Neuronal stem cell (in vitro differentiated cells): ENCODE results near the gene CARMIL1.

Source experiments
- DNase-seq: peaks from one replicate; pipeline ENCODE4 v3.0.0-alpha.2; 2013; ENCODE audit warnings: low spot score
- H2AFZ ChIP-seq: one replicate; pipeline ENCODE4 v1.6.1; 2013; ENCODE audit warnings: mild to moderate bottlenecking, low read length, inconsistent platforms
- H2AK5ac ChIP-seq: 2 replicates; pipeline ENCODE4 v1.6.1; 2013; ENCODE audit warnings: low read depth, mild to moderate bottlenecking, inconsistent platforms, low read length, moderate library complexity, mixed read lengths
- H2BK120ac ChIP-seq: 2 replicates; pipeline ENCODE4 v1.6.1; 2013; ENCODE audit warnings: low read depth, mild to moderate bottlenecking, inconsistent platforms, low read length, moderate library complexity, mixed read lengths
- H2BK12ac ChIP-seq: one replicate; pipeline ENCODE4 v1.6.1; 2013; ENCODE audit warnings: low read length, inconsistent platforms
- H2BK15ac ChIP-seq: 2 replicates; pipeline ENCODE4 v1.6.1; 2013; ENCODE audit warnings: mild to moderate bottlenecking, low read length, inconsistent platforms, mixed read lengths
- H2BK5ac ChIP-seq: one replicate; pipeline ENCODE4 v1.6.1; 2013; ENCODE audit warnings: inconsistent platforms, mild to moderate bottlenecking, low read length, moderate library complexity
- H3K14ac ChIP-seq: one replicate; pipeline ENCODE4 v1.6.1; 2013; ENCODE audit warnings: low read length, inconsistent platforms
- H3K18ac ChIP-seq: 2 replicates; pipeline ENCODE4 v1.6.1; 2013; ENCODE audit warnings: low read length, inconsistent platforms
- H3K23ac ChIP-seq: 2 replicates; pipeline ENCODE4 v1.6.1; 2013; ENCODE audit warnings: low read depth, mild to moderate bottlenecking, mixed read lengths, low read length, inconsistent platforms; ENCODE audit not compliant: poor library complexity
- H3K27ac ChIP-seq: replicated peaks from 3 replicates; pipeline ENCODE4 v1.5.1; 2013; ENCODE audit warnings: low read length, inconsistent platforms
- H3K27me3 ChIP-seq, 3 experiments: 2 replicates each; pipeline ENCODE4 v1.6.1; 2013; ENCODE audit warnings: low read length in 3 of 3, mild to moderate bottlenecking in 2 of 3, inconsistent platforms in 1 of 3, low read depth in 1 of 3, mixed read lengths in 1 of 3, moderate library complexity in 1 of 3; ENCODE audit not compliant: control insufficient read depth in 3 of 3, insufficient read depth in 3 of 3
- H3K36me3 ChIP-seq, 2 donors: replicated peaks in 1 of 2; 2 replicates each; pipeline ENCODE4 v1.6.1; 2013; ENCODE audit warnings: low read length in 2 of 2; ENCODE audit not compliant: control insufficient read depth in 2 of 2, insufficient read depth in 2 of 2
- H3K4ac ChIP-seq: 2 replicates; pipeline ENCODE4 v1.6.1; 2013; ENCODE audit warnings: inconsistent platforms, mild to moderate bottlenecking, low read length, moderate library complexity
- H3K4me1 ChIP-seq, 2 donors: 1 replicate in 1 of 2; 2 replicates in 1 of 2; pipeline ENCODE4 v1.6.1; 2013; ENCODE audit warnings: low read length in 2 of 2, low read depth in 1 of 2; ENCODE audit not compliant: control insufficient read depth in 2 of 2, insufficient read depth in 1 of 2
- H3K4me2 ChIP-seq: one replicate; pipeline ENCODE4 v1.6.1; 2013; ENCODE audit warnings: mild to moderate bottlenecking, low read length, inconsistent platforms; ENCODE audit not compliant: insufficient read depth, poor library complexity, severe bottlenecking
- H3K4me3 ChIP-seq, 2 donors: 2 replicates each; pipeline ENCODE4 v1.5.1; 2013; ENCODE audit warnings: low read length in 2 of 2, mild to moderate bottlenecking in 2 of 2, inconsistent platforms in 1 of 2, moderate library complexity in 1 of 2
- H3K79me1 ChIP-seq: one replicate; pipeline ENCODE4 v1.6.1; 2013; ENCODE audit warnings: low read depth, mild to moderate bottlenecking, inconsistent platforms, low read length, moderate library complexity
- H3K9ac ChIP-seq: one replicate; pipeline ENCODE4 v1.6.1; 2013; ENCODE audit warnings: mild to moderate bottlenecking, low read depth, low read length, inconsistent platforms; ENCODE audit not compliant: poor library complexity
- H3K9me3 ChIP-seq, 2 donors: replicated peaks in 1 of 2; 2 replicates each; pipeline versions ENCODE3 to v1.6.1; 2013; ENCODE audit warnings: low read length in 2 of 2, mild to moderate bottlenecking in 2 of 2, inconsistent platforms in 1 of 2, low read depth in 1 of 2, mixed read lengths in 1 of 2, moderate library complexity in 1 of 2; ENCODE audit not compliant: control insufficient read depth in 2 of 2, insufficient read depth in 1 of 2
- H4K8ac ChIP-seq: one replicate; pipeline ENCODE4 v1.6.1; 2013; ENCODE audit warnings: low read depth, mild to moderate bottlenecking, inconsistent platforms, low read length, moderate library complexity
- H4K91ac ChIP-seq: one replicate; pipeline ENCODE4 v1.6.1; 2013; ENCODE audit warnings: low read length, low read depth, mild to moderate bottlenecking, inconsistent platforms; ENCODE audit not compliant: poor library complexity
- WGBS, 2 donors: extraction: QIAGEN DNeasy Blood & Tissue Kit; methylation state at CpG; one replicate each; pipeline ENCODE4 v1.1.7; 2013; ENCODE audit warnings: missing lambda C conversion rate in 2 of 2, mixed read lengths in 1 of 2; ENCODE audit not compliant: insufficient read length in 2 of 2, insufficient replicate concordance in 1 of 2; ENCODE audit errors: extremely low coverage in 2 of 2; 5-methylcytosine and 5-hydroxymethylcytosine counted together

CARMIL1 gene

GRCh38 chr6:25327432-25327831, 48.3 kb downstream of the CARMIL1 start:
- H3K14ac ChIP-seq, result no peak overlapping the region
- H4K91ac ChIP-seq, result no peak overlapping the region
- H2BK15ac ChIP-seq, result no peak overlapping the region
- no peaks in the 10 kb centered on the region for H3K36me3 ChIP-seq
- no peak overlapping the region for H2BK5ac ChIP-seq
- H3K4me1 ChIP-seq, result peaks cover 5 to 12% of the 10 kb centered on the region in 2 donors
- no peak overlapping the region for H3K18ac ChIP-seq
- H3K79me1 ChIP-seq, result no peaks in the 10 kb centered on the region
- H3K4me2 ChIP-seq, result no peak overlapping the region
- H2AK5ac ChIP-seq, result no peak overlapping the region
- DNase-seq, result no peak
- WGBS, 2 donors, result no CpG with 5 or more reads among the region's 2 CpGs
- H3K4ac ChIP-seq, result no peak overlapping the region
- no peak overlapping the region for H3K4me3 ChIP-seq
- H2BK120ac ChIP-seq, result no peak overlapping the region
- no peak overlapping the region for H3K9ac ChIP-seq
- H3K27ac ChIP-seq, result no peak overlapping the region
- no peaks in the 10 kb centered on the region for H3K9me3 ChIP-seq
- no peak overlapping the region for H3K23ac ChIP-seq
- H2BK12ac ChIP-seq, result no peak overlapping the region
- no peaks in the 10 kb centered on the region for H3K27me3 ChIP-seq
- no peak overlapping the region for H4K8ac ChIP-seq
- H2AFZ ChIP-seq, result no peak overlapping the region

- Histone ChIP-seq H3K27me3 (no peaks in the 10 kb centered on the region), H3K9me3 (no peaks in the 10 kb centered on the region), H3K9ac (no peak overlapping the region), H2BK5ac (no peak overlapping the region), H3K18ac (no peak overlapping the region), H3K4me3 (no peak overlapping the region), H3K4me1 (peaks cover 5 to 8% of the 10 kb centered on the region in 2 donors), H3K36me3 (no peaks in the 10 kb centered on the region), H3K14ac (no peak overlapping the region), H3K4me2 (no peak overlapping the region), H4K91ac (no peak overlapping the region), H3K79me1 (no peaks in the 10 kb centered on the region), H2BK15ac (no peak overlapping the region), H2BK12ac (no peak overlapping the region), H3K23ac (no peak overlapping the region), H3K27ac (no peak overlapping the region), H2AK5ac (no peak overlapping the region), H3K4ac (no peak overlapping the region), H2AFZ (no peak overlapping the region), H4K8ac (no peak overlapping the region), H2BK120ac (no peak overlapping the region)
- DNase-seq, result no peak
- WGBS, 2 donors, result no CpG with 5 or more reads among the region's 5 CpGs
Observed at GRCh38 chr6:25329161-25329817, 50.1 kb downstream of the CARMIL1 start.

GRCh38 chr6:25329982-25330381, 50.8 kb downstream of the CARMIL1 start:
- Histone ChIP-seq H2BK12ac (no peak overlapping the region), H3K14ac (no peak overlapping the region), H3K9me3 (no peaks in the 10 kb centered on the region), H3K4me2 (no peak overlapping the region), H2AK5ac (no peak overlapping the region), H3K79me1 (no peaks in the 10 kb centered on the region), H3K23ac (no peak overlapping the region), H3K27me3 (no peaks in the 10 kb centered on the region), H2BK120ac (no peak overlapping the region), H2BK5ac (no peak overlapping the region), H3K36me3 (no peaks in the 10 kb centered on the region), H3K4me1 (peaks cover 5 to 12% of the 10 kb centered on the region in 2 donors), H3K18ac (no peak overlapping the region), H3K4me3 (no peak overlapping the region), H4K91ac (no peak overlapping the region), H3K27ac (no peak overlapping the region), H3K9ac (no peak overlapping the region), H3K4ac (no peak overlapping the region), H2BK15ac (no peak overlapping the region), H4K8ac (no peak overlapping the region), H2AFZ (no peak overlapping the region)
- no CpG with 5 or more reads among the region's 4 CpGs for WGBS, 2 donors
- no peak for DNase-seq

GRCh38 chr6:25330796-25331685, 51.9 kb downstream of the CARMIL1 start:
- no peak overlapping the region for H2BK15ac ChIP-seq
- H3K36me3 ChIP-seq, result no peaks in the 10 kb centered on the region
- H3K4me1 ChIP-seq, result peaks cover 5 to 15% of the 10 kb centered on the region in 2 donors
- H2BK5ac ChIP-seq, result no peak overlapping the region
- H2AK5ac ChIP-seq, result no peak overlapping the region
- H3K27me3 ChIP-seq, result no peaks in the 10 kb centered on the region
- no peak overlapping the region for H3K4me3 ChIP-seq
- H2AFZ ChIP-seq, result no peak overlapping the region
- H2BK12ac ChIP-seq, result no peak overlapping the region
- no peak overlapping the region for H3K14ac ChIP-seq
- no peak overlapping the region for H4K8ac ChIP-seq
- no peaks in the 10 kb centered on the region for H3K9me3 ChIP-seq
- no peak overlapping the region for H3K4me2 ChIP-seq
- H3K23ac ChIP-seq, result no peak overlapping the region
- H4K91ac ChIP-seq, result no peak overlapping the region
- no peak overlapping the region for H3K18ac ChIP-seq
- H3K79me1 ChIP-seq, result no peaks in the 10 kb centered on the region
- no peak overlapping the region for H3K27ac ChIP-seq
- H3K9ac ChIP-seq, result no peak overlapping the region
- WGBS, 2 donors, result no CpG with 5 or more reads among the region's 5 CpGs
- no peak for DNase-seq
- no peak overlapping the region for H3K4ac ChIP-seq
- H2BK120ac ChIP-seq, result no peak overlapping the region
